ENCODE measurements around the gene HACL1.

DNA sequence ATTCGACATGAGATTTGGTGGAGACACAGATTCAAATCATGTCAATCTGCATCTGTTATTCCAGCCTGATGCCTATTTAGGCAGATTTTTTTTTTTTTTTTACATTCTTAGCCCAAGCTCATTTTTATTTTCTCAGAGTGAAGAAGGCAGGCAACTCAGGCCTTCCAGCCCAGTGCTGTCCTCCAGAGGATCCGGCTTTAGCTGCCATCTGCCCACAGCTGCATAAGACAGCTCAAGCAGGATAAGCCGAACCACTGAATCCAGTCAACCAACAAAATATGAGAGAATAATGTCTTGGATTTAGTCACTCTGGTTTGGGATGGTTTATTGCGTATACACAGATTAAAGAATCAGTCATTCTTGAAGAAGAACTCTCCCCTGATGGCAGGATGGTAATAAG is 60.0 kb downstream of the HACL1 start:
- TF ChIP-seq CTCF (IDR thresholded peaks at IDR 0.05; ENCODE audit: extremely low read depth in 1 of 2, insufficient read depth in 1 of 2, low read depth in 1 of 2, low read length in 2 of 2) = no peak
- TF ChIP-seq POLR2A (IDR thresholded peaks at IDR 0.05; ENCODE audit: low read depth, low read length) = no peak
- TF ChIP-seq JUN (IDR thresholded peaks at IDR 0.05; ENCODE audit: borderline replicate concordance, insufficient read depth, insufficient read length, low read depth) = no peak
- TF ChIP-seq EZH2 (IDR thresholded peaks at IDR 0.05; ENCODE audit: borderline replicate concordance, low read depth, low read length, severe bottlenecking) = no peak
- no peak for TF ChIP-seq POLR2AphosphoS5 (IDR thresholded peaks at IDR 0.05; ENCODE audit: insufficient read depth, low read depth, low read length)
